Gastroesophageal sphincter (tissue), 2 donors: ENCODE results near the gene DISC1.

Source experiments
- EP300 ChIP-seq: sonication (generic); formaldehyde crosslinking; IDR thresholded peaks from one replicate; pipeline ENCODE4 v1.6.1; 2017; ENCODE audit warnings: antibody characterized with exemption, mild to moderate bottlenecking
- POLR2A ChIP-seq, 2 donors: fragments of 450-650 bp; IDR thresholded peaks; one replicate each; pipeline ENCODE4 v1.6.1; 2017; ENCODE audit warnings: antibody characterized with exemption in 2 of 2, mild to moderate bottlenecking in 2 of 2, moderate library complexity in 1 of 2

DNA sequence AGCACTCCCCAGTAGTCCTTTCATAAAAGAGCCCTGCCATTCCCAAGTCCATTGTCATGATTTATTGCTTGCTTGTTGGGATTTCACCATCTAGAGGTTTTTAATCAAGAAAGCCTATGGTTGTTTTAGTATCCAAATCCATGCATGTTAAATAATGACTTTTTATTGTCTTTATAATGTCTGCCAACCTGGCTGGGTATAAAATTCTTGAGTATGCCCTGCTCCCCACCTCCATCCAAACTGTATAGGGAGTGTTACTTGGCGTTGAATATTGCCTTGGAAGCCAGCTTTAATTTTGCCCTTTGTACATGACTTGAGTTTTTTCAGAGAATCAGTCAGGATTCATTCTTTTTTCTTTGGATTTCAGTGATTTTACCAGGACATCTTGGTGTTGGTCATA, 44.2 kb downstream of the DISC1 start:
- no peak for TF ChIP-seq POLR2A (IDR thresholded peaks at IDR 0.05)
- TF ChIP-seq EP300: no peak
